Neural cell (in vitro differentiated cells): ENCODE results near the gene KLHL3.

Experiments
- EP300 ChIP-seq: fragments of 450-650 bp; conservative IDR thresholded peaks from 2 replicates; pipeline ENCODE4 v1.6.1; 2014; ENCODE audit warnings: antibody characterized with exemption, mild to moderate bottlenecking, moderate library complexity; ENCODE audit not compliant: poor library complexity, severe bottlenecking
- TF ChIP-seq, protein P1 (sequence below): fragments of 450-650 bp; IDR thresholded peaks from 2 replicates; pipeline ENCODE4 v1.5.1; 2014; ENCODE audit warnings: antibody characterized with exemption, mild to moderate bottlenecking, moderate library complexity; ENCODE audit not compliant: poor library complexity, severe bottlenecking

DNA sequence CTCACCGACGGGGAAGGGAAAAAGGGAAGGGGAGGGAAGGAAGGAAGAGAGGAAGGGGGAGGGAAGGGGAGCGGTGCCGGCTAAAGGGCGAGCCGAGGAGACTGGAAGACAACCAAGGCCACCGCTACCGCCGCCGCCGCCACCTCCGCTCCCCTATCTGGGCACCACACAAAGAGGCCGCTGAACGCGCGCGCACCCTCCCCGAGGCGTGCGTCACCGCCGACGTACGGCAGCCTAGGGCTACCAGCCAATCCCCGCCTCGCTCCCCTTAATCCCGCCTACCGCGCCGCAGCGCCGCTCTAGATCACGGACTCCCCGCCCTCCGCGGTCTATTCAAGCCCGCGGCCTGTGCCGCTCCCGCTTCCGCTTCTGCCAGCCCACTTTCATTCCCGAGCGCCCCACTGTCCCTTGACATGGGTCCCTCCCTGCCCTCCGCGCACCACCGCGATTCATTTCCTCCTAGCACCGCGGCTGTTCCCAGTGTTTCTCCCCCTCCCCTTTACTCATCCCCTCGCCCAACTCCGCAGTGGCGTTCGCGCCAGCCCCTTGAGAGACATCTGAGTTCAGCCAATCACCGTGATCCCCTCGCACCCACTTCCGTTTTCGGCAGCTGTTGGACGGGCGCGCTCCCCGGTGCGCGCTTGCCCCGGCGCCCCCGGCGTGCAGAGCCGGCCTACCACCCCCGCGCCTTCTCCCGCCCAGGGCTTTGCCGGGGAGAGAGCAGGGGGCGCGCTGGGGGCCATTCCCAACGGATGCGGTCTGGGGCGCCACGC is 18.5 kb upstream of the KLHL3 start, which contains the start of gene HNRNPA0:
- peak; percentile 100 for TF ChIP-seq EP300
- TF ChIP-seq, protein P1, sequence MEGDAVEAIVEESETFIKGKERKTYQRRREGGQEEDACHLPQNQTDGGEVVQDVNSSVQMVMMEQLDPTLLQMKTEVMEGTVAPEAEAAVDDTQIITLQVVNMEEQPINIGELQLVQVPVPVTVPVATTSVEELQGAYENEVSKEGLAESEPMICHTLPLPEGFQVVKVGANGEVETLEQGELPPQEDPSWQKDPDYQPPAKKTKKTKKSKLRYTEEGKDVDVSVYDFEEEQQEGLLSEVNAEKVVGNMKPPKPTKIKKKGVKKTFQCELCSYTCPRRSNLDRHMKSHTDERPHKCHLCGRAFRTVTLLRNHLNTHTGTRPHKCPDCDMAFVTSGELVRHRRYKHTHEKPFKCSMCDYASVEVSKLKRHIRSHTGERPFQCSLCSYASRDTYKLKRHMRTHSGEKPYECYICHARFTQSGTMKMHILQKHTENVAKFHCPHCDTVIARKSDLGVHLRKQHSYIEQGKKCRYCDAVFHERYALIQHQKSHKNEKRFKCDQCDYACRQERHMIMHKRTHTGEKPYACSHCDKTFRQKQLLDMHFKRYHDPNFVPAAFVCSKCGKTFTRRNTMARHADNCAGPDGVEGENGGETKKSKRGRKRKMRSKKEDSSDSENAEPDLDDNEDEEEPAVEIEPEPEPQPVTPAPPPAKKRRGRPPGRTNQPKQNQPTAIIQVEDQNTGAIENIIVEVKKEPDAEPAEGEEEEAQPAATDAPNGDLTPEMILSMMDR: peak; percentile 38
